Mesendoderm (in vitro differentiated cells): Measurements from ENCODE around the gene ADAMTSL2.
A peak's percentile ranks its signal among the peaks of the same experiment; 100 is the strongest.

Experiments
- DNase-seq: peaks from one replicate; pipeline ENCODE4 v3.0.0; 2013
- H2AK5ac ChIP-seq: 2 replicates; pipeline ENCODE4 v1.6.1; 2013; ENCODE audit warnings: low read length, inconsistent platforms
- H2BK120ac ChIP-seq: 2 replicates; pipeline ENCODE4 v1.6.1; 2013; ENCODE audit warnings: low read depth, mild to moderate bottlenecking, low read length, moderate library complexity, mixed read lengths
- H2BK15ac ChIP-seq: replicated peaks from 2 replicates; pipeline ENCODE4 v1.6.1; 2013; ENCODE audit warnings: low read depth, mild to moderate bottlenecking, moderate library complexity
- H2BK5ac ChIP-seq: 2 replicates; pipeline ENCODE4 v1.6.1; 2013; ENCODE audit warnings: low read length, inconsistent platforms
- H3K18ac ChIP-seq: 2 replicates; pipeline ENCODE4 v1.6.1; 2013; ENCODE audit warnings: mild to moderate bottlenecking, low read length, mixed read lengths
- H3K23ac ChIP-seq: one replicate; pipeline ENCODE4 v1.6.1; 2013; ENCODE audit warnings: low read length
- H3K27ac ChIP-seq: 2 replicates; pipeline ENCODE4 v1.5.1; 2013; ENCODE audit warnings: low read depth, mild to moderate bottlenecking, inconsistent platforms, low read length, moderate library complexity
- H3K27me3 ChIP-seq: 2 replicates; pipeline ENCODE4 v1.6.1; 2013; ENCODE audit warnings: low read length, control low read depth, mild to moderate bottlenecking, inconsistent platforms; ENCODE audit not compliant: insufficient read depth, poor library complexity
- H3K36me3 ChIP-seq: 2 replicates; pipeline ENCODE4 v1.6.1; 2013; ENCODE audit warnings: low read length, inconsistent platforms; ENCODE audit not compliant: control insufficient read depth, insufficient read depth
- H3K4ac ChIP-seq: one replicate; pipeline ENCODE4 v1.6.1; 2013; ENCODE audit warnings: low read depth, mild to moderate bottlenecking, low read length, moderate library complexity
- H3K4me1 ChIP-seq: 2 replicates; pipeline ENCODE4 v1.6.1; 2013; ENCODE audit warnings: low read depth, low read length, inconsistent platforms; ENCODE audit not compliant: control insufficient read depth
- H3K4me2 ChIP-seq: 2 replicates; pipeline ENCODE4 v1.6.1; 2013; ENCODE audit warnings: low read length
- H3K4me3 ChIP-seq: 2 replicates; pipeline ENCODE4 v1.5.1; 2013; ENCODE audit warnings: mild to moderate bottlenecking, low read length
- H3K56ac ChIP-seq: one replicate; pipeline ENCODE4 v1.6.1; 2013; ENCODE audit warnings: low read length
- H3K79me1 ChIP-seq: 2 replicates; pipeline ENCODE4 v1.6.1; 2013; ENCODE audit warnings: low read length, inconsistent platforms
- H3K79me2 ChIP-seq: 2 replicates; pipeline ENCODE4 v1.6.1; 2013; ENCODE audit warnings: mild to moderate bottlenecking, low read length; ENCODE audit not compliant: control insufficient read depth, insufficient read depth
- H3K9ac ChIP-seq: 2 replicates; pipeline ENCODE4 v1.6.1; 2013; ENCODE audit warnings: low read length, inconsistent platforms
- H4K5ac ChIP-seq: one replicate; pipeline ENCODE4 v1.6.1; 2013; ENCODE audit warnings: low read length
- H4K8ac ChIP-seq: one replicate; pipeline ENCODE4 v1.6.1; 2013; ENCODE audit warnings: low read depth, mild to moderate bottlenecking, control low read depth, low read length, moderate library complexity
- WGBS: extraction: QIAGEN DNeasy Blood & Tissue Kit; methylation state at CpG from one replicate; pipeline ENCODE4 v1.1.7; 2013; ENCODE audit warnings: low lambda C conversion rate, missing lambda C conversion rate; ENCODE audit not compliant: insufficient coverage; ENCODE audit errors: extremely low coverage; 5-methylcytosine and 5-hydroxymethylcytosine counted together

Gene ADAMTSL2

DNA sequence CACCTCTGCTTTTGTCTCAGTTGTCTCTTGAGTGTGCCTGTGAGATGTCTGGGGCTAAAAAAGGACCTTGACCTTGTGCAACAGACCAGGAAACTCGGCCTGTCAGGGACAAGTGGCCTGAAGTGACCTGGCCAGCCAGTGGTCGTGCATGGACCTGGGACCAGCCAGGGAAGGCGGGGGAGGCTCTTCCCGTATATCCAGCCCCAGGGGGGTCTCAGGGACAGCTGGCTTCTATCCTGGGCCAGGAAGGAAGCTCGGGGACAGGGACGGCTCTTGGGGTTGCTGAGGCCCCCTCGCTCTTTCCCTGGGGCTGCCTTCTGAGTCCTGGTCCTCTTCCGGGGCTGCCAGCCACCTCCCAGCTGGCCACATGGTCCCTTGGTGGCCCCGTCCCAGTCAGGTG, 3.2 kb upstream of the ADAMTSL2 start:
- no peak overlapping the region for H3K4me3 ChIP-seq
- no peaks in the 10 kb centered on the region for H3K79me2 ChIP-seq
- H2AK5ac ChIP-seq: no peak overlapping the region
- H4K5ac ChIP-seq: no peak overlapping the region
- H2BK15ac ChIP-seq: no peak overlapping the region
- WGBS: no CpG with 5 or more reads among the region's 9 CpGs
- H2BK120ac ChIP-seq: no peak overlapping the region
- H3K79me1 ChIP-seq: no peaks in the 10 kb centered on the region
- H3K4me1 ChIP-seq: peaks cover 10% of the 10 kb centered on the region
- no peak overlapping the region for H3K56ac ChIP-seq
- H3K23ac ChIP-seq: no peak overlapping the region
- H2BK5ac ChIP-seq: no peak overlapping the region
- no peak overlapping the region for H3K4me2 ChIP-seq
- no peak overlapping the region for H4K8ac ChIP-seq
- H3K27ac ChIP-seq: no peak overlapping the region
- H3K9ac ChIP-seq: no peak overlapping the region
- H3K27me3 ChIP-seq: no peaks in the 10 kb centered on the region
- no peak overlapping the region for H3K4ac ChIP-seq
- H3K36me3 ChIP-seq: no peaks in the 10 kb centered on the region
- no peak for DNase-seq
- H3K18ac ChIP-seq: no peak overlapping the region

DNA sequence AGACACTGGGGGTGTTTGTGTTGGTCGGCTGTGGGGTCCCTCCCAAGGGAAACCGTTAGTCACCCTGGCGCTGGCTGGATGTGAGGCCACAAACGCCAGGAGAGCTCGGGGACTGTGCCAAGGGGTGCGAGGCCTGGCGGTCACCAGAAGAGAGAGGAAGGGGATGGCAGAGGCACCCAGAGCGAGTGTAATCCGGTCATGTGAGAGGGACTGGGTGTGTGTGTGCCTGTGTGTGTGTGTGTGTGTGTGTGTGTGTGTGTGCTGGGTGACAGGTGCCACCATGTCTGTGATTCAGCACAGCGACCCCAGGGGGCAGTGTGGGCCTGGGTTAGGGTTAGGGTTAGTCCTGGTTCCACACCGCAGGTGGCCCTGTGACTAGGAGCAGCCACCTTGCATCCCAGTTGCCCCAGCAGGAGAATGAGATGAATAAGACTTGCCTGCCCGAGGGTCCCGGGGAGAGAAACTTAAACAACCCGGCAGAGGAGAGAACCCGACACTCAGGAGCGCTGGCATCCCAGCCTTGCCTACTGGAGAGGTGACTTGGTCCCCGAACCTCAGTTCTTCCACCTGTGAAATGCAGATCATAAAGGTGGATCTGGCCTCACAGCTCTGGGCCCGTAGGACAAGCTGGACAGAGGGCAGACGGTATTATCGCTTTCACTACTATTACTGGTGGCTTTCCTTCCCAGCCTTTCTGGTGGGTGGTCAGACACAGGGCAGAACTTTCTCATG, 1.4 kb upstream of the ADAMTSL2 start:
- Histone ChIP-seq H3K18ac (no peak overlapping the region), H2AK5ac (no peak overlapping the region), H3K27me3 (no peaks in the 10 kb centered on the region), H3K4me1 (no peaks in the 10 kb centered on the region), H3K9ac (no peak overlapping the region), H3K4me2 (no peak overlapping the region), H2BK15ac (no peak overlapping the region), H3K27ac (no peak overlapping the region), H3K4ac (no peak overlapping the region), H3K4me3 (no peak overlapping the region), H4K8ac (no peak overlapping the region), H3K79me1 (no peaks in the 10 kb centered on the region), H3K36me3 (no peaks in the 10 kb centered on the region), H3K79me2 (no peaks in the 10 kb centered on the region), H3K23ac (no peak overlapping the region), H4K5ac (no peak overlapping the region), H2BK120ac (no peak overlapping the region), H2BK5ac (no peak overlapping the region), H3K56ac (no peak overlapping the region)
- peak; percentile 87 for DNase-seq
- no CpG with 5 or more reads among the region's 20 CpGs for WGBS

DNA sequence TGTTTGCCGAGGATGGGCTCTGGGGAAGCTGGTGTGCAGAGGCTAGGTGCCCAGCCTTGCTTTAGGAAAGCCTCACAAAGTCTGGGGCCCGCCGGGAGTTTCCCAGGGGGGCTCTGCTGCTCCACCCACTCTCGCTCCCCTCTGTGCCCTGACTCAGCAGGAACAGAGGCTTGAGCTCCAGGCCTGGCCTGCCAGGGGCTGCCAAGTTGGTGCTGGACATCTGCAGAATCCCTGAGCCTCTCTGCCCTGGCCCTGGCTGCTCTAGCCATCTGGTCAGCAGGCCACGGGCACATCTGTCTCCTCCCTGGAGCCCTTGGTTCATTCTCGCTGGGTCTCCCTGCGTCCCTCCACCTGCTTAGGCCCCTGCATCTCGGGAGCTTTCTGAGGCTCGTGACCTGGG, 647 bp upstream of the ADAMTSL2 start:
- Histone ChIP-seq H3K23ac (no peak overlapping the region), H3K27ac (no peak overlapping the region), H3K79me2 (no peaks in the 10 kb centered on the region), H3K4me3 (no peak overlapping the region), H2BK120ac (no peak overlapping the region), H2BK5ac (no peak overlapping the region), H3K4me2 (no peak overlapping the region), H3K36me3 (no peaks in the 10 kb centered on the region), H2BK15ac (no peak overlapping the region), H4K8ac (no peak overlapping the region), H3K9ac (no peak overlapping the region), H3K4me1 (no peaks in the 10 kb centered on the region), H3K27me3 (no peaks in the 10 kb centered on the region), H4K5ac (no peak overlapping the region), H3K4ac (no peak overlapping the region), H2AK5ac (no peak overlapping the region), H3K79me1 (no peaks in the 10 kb centered on the region), H3K18ac (peak overlapping the region; percentile 52), H3K56ac (peak overlapping the region; percentile 57)
- WGBS: no CpG with 5 or more reads among the region's 9 CpGs
- no peak for DNase-seq

- H3K4me3 ChIP-seq: no peak overlapping the region
- no CpG with 5 or more reads among the region's 13 CpGs for WGBS
- no peaks in the 10 kb centered on the region for H3K27me3 ChIP-seq
Observed at GRCh38 chr9:133535306-133535877, 888 bp downstream of the ADAMTSL2 start.

DNA sequence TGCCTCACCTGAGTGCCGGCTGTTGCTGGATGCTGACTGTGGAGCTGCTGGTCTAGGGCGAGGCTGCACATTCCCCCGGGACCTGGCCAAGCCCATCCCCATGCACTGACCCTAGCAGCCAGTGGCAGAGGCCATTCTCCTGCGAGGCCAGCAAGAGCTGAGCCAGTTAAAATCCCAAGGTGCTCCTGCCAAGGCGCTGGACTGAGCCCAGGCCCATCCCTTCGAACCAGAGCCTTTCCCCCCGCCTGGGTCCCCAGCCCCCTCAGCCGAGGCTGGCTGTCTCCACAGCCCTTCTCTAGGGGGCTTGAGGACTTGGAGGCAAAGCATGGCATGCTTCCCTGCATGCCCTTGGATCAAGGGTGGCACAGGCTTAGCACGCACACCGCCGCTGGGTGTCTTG, 1.6 kb downstream of the ADAMTSL2 start:
- no peak overlapping the region for H3K4me3 ChIP-seq
- no peak overlapping the region for H2BK15ac ChIP-seq

More at GRCh38 chr9:133535306-133535877, 888 bp downstream of the ADAMTSL2 start:
- peaks cover 9% of the 10 kb centered on the region for H3K4me1 ChIP-seq
- H3K4me2 ChIP-seq: no peak overlapping the region
- H3K56ac ChIP-seq: peak overlapping the region; percentile 86
- H3K4ac ChIP-seq: no peak overlapping the region
- no peak overlapping the region for H4K8ac ChIP-seq
- no peak overlapping the region for H2BK120ac ChIP-seq
- H2BK15ac ChIP-seq: no peak overlapping the region
- no peak overlapping the region for H3K18ac ChIP-seq
- H3K36me3 ChIP-seq: no peaks in the 10 kb centered on the region
- DNase-seq: no peak
- H3K9ac ChIP-seq: no peak overlapping the region
- H4K5ac ChIP-seq: no peak overlapping the region
- H2AK5ac ChIP-seq: no peak overlapping the region
- H3K79me1 ChIP-seq: no peaks in the 10 kb centered on the region
- H3K23ac ChIP-seq: no peak overlapping the region
- H3K79me2 ChIP-seq: no peaks in the 10 kb centered on the region
- H3K27ac ChIP-seq: no peak overlapping the region
- H2BK5ac ChIP-seq: no peak overlapping the region

More for the DNA sequence above, 1.6 kb downstream of the ADAMTSL2 start:
- H4K8ac ChIP-seq: no peak overlapping the region
- no peak overlapping the region for H3K4ac ChIP-seq
- no peaks in the 10 kb centered on the region for H3K79me2 ChIP-seq
- peaks cover 10% of the 10 kb centered on the region for H3K4me1 ChIP-seq
- no peak overlapping the region for H3K56ac ChIP-seq
- H3K23ac ChIP-seq: no peak overlapping the region
- H3K9ac ChIP-seq: no peak overlapping the region
- WGBS: no CpG with 5 or more reads among the region's 11 CpGs
- no peak overlapping the region for H2AK5ac ChIP-seq
- H4K5ac ChIP-seq: no peak overlapping the region
- no peak overlapping the region for H3K18ac ChIP-seq
- H3K27me3 ChIP-seq: no peaks in the 10 kb centered on the region
- no peaks in the 10 kb centered on the region for H3K79me1 ChIP-seq
- H3K27ac ChIP-seq: no peak overlapping the region
- no peaks in the 10 kb centered on the region for H3K36me3 ChIP-seq
- DNase-seq: no peak
- no peak overlapping the region for H2BK120ac ChIP-seq
- no peak overlapping the region for H2BK5ac ChIP-seq
- no peak overlapping the region for H3K4me2 ChIP-seq
